ENCODE data around the gene KCND3.

- no peak for TF ChIP-seq POLR2A (IDR thresholded peaks at IDR 0.05)
- TF ChIP-seq CTCF (IDR thresholded peaks at IDR 0.05): peak; percentile 62 to 96 (median 86)
Observed at GRCh38 chr1:111769517-111770146, 219.8 kb downstream of the KCND3 start.

All from Peyer's patch (tissue), 4 donors.